Gastrocnemius medialis (tissue), 4 donors: ENCODE results near the gene FBXW11.

Source experiments
- CTCF ChIP-seq, 5 experiments: fragments of 450-650 bp in 3 of 5; fragments of 200-600 bp in 2 of 5; sonication (generic) in 2 of 5; IDR thresholded peaks in 4 of 5; conservative IDR thresholded peaks in 1 of 5; 1 replicate in 4 of 5; 2 replicates in 1 of 5; pipeline ENCODE4 v1.5.1; 2016 to 2019; ENCODE audit warnings: antibody characterized with exemption in 5 of 5, mild to moderate bottlenecking in 3 of 5, moderate library complexity in 3 of 5
- POLR2A ChIP-seq, 2 donors: fragments of 450-650 bp; IDR thresholded peaks; one replicate each; pipeline ENCODE4 v1.6.1; 2017; ENCODE audit warnings: antibody characterized with exemption in 2 of 2, mild to moderate bottlenecking in 2 of 2, moderate library complexity in 2 of 2

- TF ChIP-seq CTCF (IDR thresholded peaks at IDR 0.05 in 4 of 5, conservative IDR thresholded peaks at IDR 0.05 in 1 of 5), result no peak
- no peak for TF ChIP-seq POLR2A (IDR thresholded peaks at IDR 0.05)
These were observed 192.5 kb downstream of the FBXW11 start for GRCh38 chr5:171813813-171814490.
